HepG2 (cell line): ENCODE results near the gene HENMT1. TPM values are rescaled to one million over a fixed set of nuclear protein-coding genes. Genes with fewer than 3 reads are reported as not detected.
"Not testable (repeated sequence)": the region's sequence is repeated elsewhere in the genome, so short reads cannot be mapped to it uniquely, and the experiment has no call there.

Source experiments
- ATAC-seq: fragments of 200-7000 bp; cut with Tn5 transposase; 3 replicates; pipeline ENCODE4 v1.9.1; 2020; ENCODE audit warnings: mild to moderate bottlenecking, moderate library complexity
- BruUV-seq: library from RNA; stranded (reverse); fragments of 400-500 nt; replicated peaks from 2 replicates; lab custom pipeline; 2021; lab: Mats Ljungman, UMichigan
- CTCF ChIA-PET: fragments of 300-600 bp; formaldehyde crosslinking; extraction: SDS; loops from one replicate; lab custom pipeline; 2021; ENCODE audit warnings: low total read pairs, inconsistent platforms, low intra/inter-chr PET ratio; lab: Yijun Ruan, JAX
- POLR2A ChIA-PET: fragments of 350-600 bp; sonication (Branson Sonifier 250); formaldehyde crosslinking; loops from one replicate; lab custom pipeline; 2020; ENCODE audit warnings: antibody characterized with exemption, inconsistent platforms; lab: Yijun Ruan, JAX
- DNase-seq: peaks from one replicate; pipeline ENCODE4 v3.0.0-alpha.2; 2015; ENCODE audit warnings: low spot score
- FAIRE-seq: peaks from 3 replicates; lab custom pipeline; 2011; peaks lifted over from hg19 to GRCh38; lab: Jason Lieb, UNC
- H2AFZ ChIP-seq: one replicate; pipeline ENCODE4 v1.6.1; 2011; ENCODE audit warnings: low read length, inconsistent platforms
- H3K27ac ChIP-seq: fragments of 300-600 bp; 3 replicates; pipeline ENCODE4 v1.8.0; 2011; ENCODE audit warnings: mixed run types, mild to moderate bottlenecking, mixed read lengths, low read length, inconsistent platforms; ENCODE audit not compliant: insufficient read depth; ENCODE audit errors: extremely low read length
- H3K27me3 ChIP-seq, 2 experiments: fragments of 200-600 bp in 1 of 2; 2 replicates in 1 of 2; 3 replicates in 1 of 2; pipeline versions ENCODE4 v1.6.0 to v1.8.0; 2011; ENCODE audit warnings: low read length in 2 of 2, mild to moderate bottlenecking in 2 of 2, moderate library complexity in 2 of 2, inconsistent platforms in 1 of 2; ENCODE audit not compliant: insufficient read depth in 2 of 2, control insufficient read depth in 1 of 2
- H3K36me3 ChIP-seq, 2 experiments: fragments of 200-600 bp in 1 of 2; replicated peaks in 1 of 2; 2 replicates in 1 of 2; 3 replicates in 1 of 2; pipeline versions ENCODE4 v1.5.1 to v1.8.0; 2011; ENCODE audit warnings: low read length in 2 of 2, inconsistent platforms in 1 of 2; ENCODE audit not compliant: insufficient read depth in 2 of 2, control insufficient read depth in 1 of 2
- H3K4me1 ChIP-seq: 2 replicates; pipeline ENCODE4 v1.5.1; 2012; ENCODE audit warnings: low read length, inconsistent platforms; ENCODE audit not compliant: insufficient read depth
- H3K4me2 ChIP-seq: 2 replicates; pipeline ENCODE4 v1.6.0; 2011; ENCODE audit warnings: low read depth, low read length, inconsistent platforms
- H3K4me3 ChIP-seq, 3 experiments: fragments of 200-600 bp in 1 of 3; sonication (generic), shearing (Covaris generic) in 1 of 3; replicated peaks in 1 of 3; 2 replicates each; pipeline ENCODE4 v1.5.1; 2011 to 2016; ENCODE audit warnings: low read length in 3 of 3, inconsistent platforms in 2 of 3, low read depth in 2 of 3, mild to moderate bottlenecking in 2 of 3, control low read depth in 1 of 3, mixed read lengths in 1 of 3; ENCODE audit not compliant: insufficient read depth in 1 of 3
- H3K79me2 ChIP-seq: one replicate; pipeline ENCODE4 v1.6.1; 2011; ENCODE audit warnings: low read length, inconsistent platforms; ENCODE audit not compliant: insufficient read depth
- H3K9ac ChIP-seq: 2 replicates; pipeline ENCODE4 v1.6.0; 2011; ENCODE audit warnings: mild to moderate bottlenecking, low read depth, low read length, inconsistent platforms; ENCODE audit not compliant: insufficient read depth
- H3K9me3 ChIP-seq: 2 replicates; pipeline ENCODE4 v1.5.1; 2012; ENCODE audit warnings: mild to moderate bottlenecking, low read length
- H4K20me1 ChIP-seq: 2 replicates; pipeline ENCODE4 v1.6.0; 2011; ENCODE audit warnings: inconsistent platforms, mild to moderate bottlenecking, low read length, moderate library complexity; ENCODE audit not compliant: insufficient read depth
- CTCF ChIP-seq: sonication (generic); formaldehyde crosslinking; IDR thresholded peaks from 2 replicates; pipeline ENCODE4 v1.5.0; 2020; ENCODE audit warnings: mild to moderate bottlenecking, missing genetic modification reagents, moderate library complexity
- NRL ChIP-seq: sonication (generic); formaldehyde crosslinking; IDR thresholded peaks from 2 replicates; pipeline ENCODE4 v1.5.0; 2020; ENCODE audit warnings: missing genetic modification reagents, mild to moderate bottlenecking, moderate library complexity, borderline replicate concordance
- SMC3 ChIP-seq: IDR thresholded peaks from 2 replicates; pipeline ENCODE4 v1.6.1; 2011; ENCODE audit warnings: low read length, improper control_type of control experiment
- STAG1 ChIP-seq: sonication (generic); formaldehyde crosslinking; IDR thresholded peaks from 2 replicates; pipeline ENCODE4 v1.4.0; 2020; ENCODE audit warnings: missing genetic modification reagents
- WGBS: methylation state at CpG from one replicate; pipeline ENCODE4 v1.1.6; 2017; ENCODE audit warnings: low lambda C conversion rate; 5-methylcytosine and 5-hydroxymethylcytosine counted together
- in situ Hi-C: cut with HindIII; loops from 2 replicates; pipeline ENCODE4 v1.10.0; 2017; ENCODE audit warnings: low pct_unique_long_range_greater_than_20kb; ENCODE audit not compliant: extremely low pct_ligation_motif_present
- intact Hi-C: fragments of 100-400 bp; cut with micrococcal nuclease; formaldehyde crosslinking; loops from one replicate; pipeline ENCODE4 v1.10.0; 2022; ENCODE audit not compliant: unreplicated experiment
- polyA plus RNA-seq, 8 experiments: library from polyadenylated mRNA; depleted of rRNA in 3 of 8; stranded (reverse) in 7 of 8; unstranded in 1 of 8; fragments of >200 nt; fragmentation: Illumina TruSeq in 4 of 8; extraction: Trizol in 4 of 8; gene quantifications; 2 replicates each; pipeline versions ENCODE4 v1.2.1 to v1.2.3, GENCODE V29; 2011 to 2016; ENCODE audit warnings: low read depth in 4 of 8, missing spikeins in 1 of 8, mixed read lengths in 1 of 8; ENCODE audit not compliant: insufficient read depth in 1 of 8
- total RNA-seq, 5 experiments: library from RNA; depleted of rRNA; stranded (reverse); fragments of >200 nt; fragmentation: Illumina TruSeq; extraction: Trizol; gene quantifications; 2 replicates each; pipeline ENCODE4 v1.2.3, GENCODE V29; 2016; ENCODE audit warnings: low read depth in 1 of 5

The HENMT1 gene
- total and polyA plus RNA-seq, 2 of the 13 experiments (the other 11 are each of a cell fraction or from before 2014, with no cell fraction given), result not detected

- no peak overlapping the region for H3K9ac ChIP-seq
- ChIA-PET POLR2A (no interaction called here), CTCF (interaction anchor here (1.1 to 1.8 kb wide), 2 partner anchors 12 to 131 kb away, joined by 3 to 18 read pairs; no protein-coding TSS in a partner anchor)
- FAIRE-seq, result peak; percentile 60
- peak; percentile 52; the same call in 2 of the 3 replicates for ATAC-seq
- no peak overlapping the region for H3K27ac ChIP-seq
- H3K36me3 ChIP-seq, result no peaks in the 10 kb centered on the region
- H3K4me2 ChIP-seq, result no peak overlapping the region
- peak; percentile 37 for DNase-seq
- no peaks in the 10 kb centered on the region for H3K27me3 ChIP-seq
- no peaks in the 10 kb centered on the region for H4K20me1 ChIP-seq
- BruUV-seq, result no TSS peak
- in situ Hi-C loops (no loop called here), intact Hi-C loops (loop anchor here (1.0 kb wide), 2 partner anchors 82 to 131 kb away; no protein-coding TSS in a partner anchor)
- no peak overlapping the region for H3K4me3 ChIP-seq
- WGBS, result 33% methylated on average over 3 of the region's 3 CpGs
- H3K4me1 ChIP-seq, result peaks cover 34% of the 10 kb centered on the region
- H3K79me2 ChIP-seq, result no peaks in the 10 kb centered on the region
- peak; percentile 63 for TF ChIP-seq STAG1
- TF ChIP-seq NRL (CRISPR knock-in tag), result no peak
- peak; percentile 43 for TF ChIP-seq SMC3
- peak; percentile 66 for TF ChIP-seq CTCF (CRISPR knock-in tag)
- H2AFZ ChIP-seq, result no peak overlapping the region
- no peaks in the 10 kb centered on the region for H3K9me3 ChIP-seq
These were observed 17.2 kb downstream of the HENMT1 start for GRCh38 chr1:108643492-108644335.

- BruUV-seq, CTCF ChIA-PET, H3K9ac ChIP-seq, DNase-seq, in situ Hi-C loops, FAIRE-seq, ATAC-seq, H3K4me3 ChIP-seq, H3K4me2 ChIP-seq, H3K27me3 ChIP-seq, H3K79me2 ChIP-seq, intact Hi-C loops, H4K20me1 ChIP-seq, H3K36me3 ChIP-seq, H2AFZ ChIP-seq, H3K27ac ChIP-seq, H3K9me3 ChIP-seq, POLR2A ChIA-PET: not testable (repeated sequence)
- WGBS, result no CpG with 5 or more reads among the region's 28 CpGs
- H3K4me1 ChIP-seq, result peaks cover 14% of the 10 kb centered on the region
These were observed 20.0 kb downstream of the HENMT1 start for GRCh38 chr1:108640863-108641262.
